ENCODE results near the gene DYNLT2.
"Not testable (repeated sequence)": the region's sequence is repeated elsewhere in the genome, so short reads cannot be mapped to it uniquely, and the experiment has no call there.

The DYNLT2 gene

GRCh38 chr6:169701311-169701953 lies 49.9 kb downstream of the DYNLT2 start:
- peak; percentile 51 for DNase-seq (ENCODE audit: low spot score)

GRCh38 chr6:169700296-169700695 lies 51.1 kb downstream of the DYNLT2 start:
- no peak for DNase-seq (ENCODE audit: low spot score)

GRCh38 chr6:169697115-169697514 lies 54.3 kb downstream of the DYNLT2 start:
- DNase-seq (ENCODE audit: low spot score) = not testable (repeated sequence)

DNA sequence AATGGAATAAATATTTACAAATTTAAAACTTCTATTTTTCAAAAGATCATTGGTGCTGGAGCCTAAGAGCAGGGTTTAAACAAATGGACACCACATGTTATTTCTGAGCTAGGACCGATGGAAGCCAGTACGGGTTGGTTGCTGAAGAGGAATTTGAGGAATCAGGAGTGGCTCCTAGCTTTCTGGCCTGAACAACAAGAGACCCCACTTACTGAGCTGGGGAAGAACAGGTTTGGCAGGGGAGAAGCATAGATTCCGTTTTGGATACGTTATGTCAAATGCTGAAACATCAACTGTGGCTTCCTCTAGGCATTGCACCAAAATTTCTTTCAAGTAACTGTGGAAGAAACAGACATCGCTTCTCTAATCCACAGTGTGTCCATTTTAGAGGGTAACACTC lies 56.2 kb downstream of the DYNLT2 start:
- no peak for DNase-seq (ENCODE audit: low spot score)

GRCh38 chr6:169692516-169692915 lies 58.9 kb downstream of the DYNLT2 start:
- no peak for DNase-seq (ENCODE audit: low spot score)

DNA sequence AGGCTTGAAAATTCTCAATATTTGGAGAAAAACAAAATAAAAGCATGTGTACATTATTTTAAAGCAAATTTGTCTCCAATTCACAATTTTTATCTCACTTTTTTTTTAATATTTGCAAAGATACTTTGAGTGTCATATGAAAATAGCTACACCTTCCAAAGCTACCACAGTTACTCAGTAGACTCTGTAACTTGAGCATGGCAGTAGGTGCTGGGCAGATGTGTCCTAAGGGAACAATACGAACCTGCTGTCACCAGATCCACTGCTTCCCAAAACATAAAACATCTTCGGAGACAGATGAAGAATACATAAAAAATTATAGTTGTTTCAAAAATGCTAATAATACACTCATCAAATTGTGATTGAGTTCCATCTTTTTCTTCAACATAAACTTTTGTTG lies 60.1 kb downstream of the DYNLT2 start:
- no peak for DNase-seq (ENCODE audit: low spot score)

Data from D341Med (cell line).